IPS DF 6.9 (cell line): ENCODE results near the gene ACOD1.
"Not testable (repeated sequence)": the region's sequence is repeated elsewhere in the genome, so short reads cannot be mapped to it uniquely, and the experiment has no call there.

ENCODE experiments used
- DNase-seq: peaks from one replicate; pipeline ENCODE4 v3.0.0-alpha.2; 2013; ENCODE audit warnings: low read depth, low spot score
- H3K27ac ChIP-seq: one replicate; pipeline ENCODE4 v1.5.1; 2013; ENCODE audit warnings: low read length, control low read depth
- H3K27me3 ChIP-seq: 2 replicates; pipeline ENCODE4 v1.6.1; 2013; ENCODE audit warnings: mild to moderate bottlenecking, low read length; ENCODE audit not compliant: control insufficient read depth, insufficient read depth
- H3K36me3 ChIP-seq: 2 replicates; pipeline ENCODE4 v1.6.1; 2013; ENCODE audit warnings: low read length; ENCODE audit not compliant: control insufficient read depth, insufficient read depth
- H3K4me1 ChIP-seq: 2 replicates; pipeline ENCODE4 v1.6.1; 2013; ENCODE audit warnings: low read length; ENCODE audit not compliant: control insufficient read depth, insufficient read depth
- H3K4me3 ChIP-seq: 2 replicates; pipeline ENCODE4 v1.5.1; 2013; ENCODE audit warnings: mild to moderate bottlenecking, low read length
- H3K9me3 ChIP-seq: 2 replicates; pipeline ENCODE4 v1.6.1; 2013; ENCODE audit warnings: low read length, inconsistent platforms; ENCODE audit not compliant: control insufficient read depth, insufficient read depth
- WGBS: extraction: QIAGEN DNeasy Blood & Tissue Kit; methylation state at CpG from one replicate; pipeline ENCODE4 v1.1.7; 2013; ENCODE audit warnings: mixed read lengths, missing lambda C conversion rate; ENCODE audit not compliant: insufficient read length, insufficient coverage; 5-methylcytosine and 5-hydroxymethylcytosine counted together

Gene ACOD1

DNA sequence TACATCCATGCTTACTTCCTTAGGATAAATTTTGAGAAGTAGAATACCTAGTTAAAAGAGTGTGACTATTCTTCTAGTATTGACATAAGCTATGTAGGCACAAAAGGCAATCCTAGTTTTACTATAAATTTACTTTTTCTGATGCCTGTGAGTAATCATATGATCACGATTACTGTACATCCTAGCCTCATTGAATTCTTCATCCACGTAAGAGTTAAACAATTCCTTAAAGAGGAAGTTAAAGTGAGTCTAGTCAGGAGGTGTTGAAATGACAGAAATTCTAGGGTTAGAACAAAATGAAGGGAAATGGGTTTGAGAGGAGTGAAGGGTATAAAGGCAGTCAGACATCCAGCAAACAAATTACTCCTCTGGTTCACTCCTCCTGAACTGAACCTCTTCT, at the start of gene ACOD1:
ACOD1 (plus strand) TSS at position 363 of the 400 bp plus-strand sequence. CDS start 48 bp downstream, outside the sequence.
- H3K27ac ChIP-seq, result no peak within 1 kb of the TSS
- no peak for DNase-seq
- no CpG with 5 or more reads among the region's 2 CpGs for WGBS
- H3K4me3 ChIP-seq, result no peak within 1 kb of the TSS
- no peaks in the 10 kb centered on the region for H3K27me3 ChIP-seq
- H3K36me3 ChIP-seq, result no peaks in the 10 kb centered on the region
- no peaks in the 10 kb centered on the region for H3K9me3 ChIP-seq
- no peaks in the 10 kb centered on the region for H3K4me1 ChIP-seq

- not testable (repeated sequence) for H3K36me3 ChIP-seq, H3K4me3 ChIP-seq, DNase-seq, H3K9me3 ChIP-seq, H3K27ac ChIP-seq, H3K27me3 ChIP-seq, H3K4me1 ChIP-seq
- no CpG with 5 or more reads among the region's 4 CpGs for WGBS
Measured at GRCh38 chr13:76899066-76899465, 49.2 kb upstream of the ACOD1 start.

DNA sequence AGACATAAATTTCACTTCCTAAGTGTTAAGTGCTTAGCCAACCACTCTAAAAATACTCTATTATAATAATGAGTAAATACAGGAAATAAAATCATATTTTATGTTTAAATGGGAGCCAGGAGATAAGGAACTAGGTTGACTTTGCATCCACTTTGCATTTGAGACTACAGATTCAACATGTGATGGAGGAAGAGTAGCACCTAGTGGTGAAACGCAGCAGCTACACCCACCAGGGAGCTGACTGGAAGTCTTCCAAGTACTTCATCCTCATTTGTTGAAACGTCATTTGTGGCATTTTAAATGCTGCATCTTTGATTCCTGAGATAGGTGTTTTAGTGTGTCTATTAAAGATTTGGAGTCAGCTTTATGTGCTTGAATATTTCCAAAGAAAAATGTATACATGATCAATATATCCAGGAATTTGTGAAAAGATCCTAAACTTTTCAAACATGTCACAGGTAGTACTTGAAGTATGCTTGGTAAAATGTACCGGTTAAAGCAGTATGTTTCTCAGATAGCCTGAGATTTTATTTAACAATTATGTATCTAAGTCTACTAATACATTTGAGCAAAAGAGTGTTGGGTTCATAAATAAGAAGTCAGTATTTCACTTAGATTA, 44.7 kb upstream of the ACOD1 start:
- no peak overlapping the region for H3K27ac ChIP-seq
- no CpG with 5 or more reads among the region's 3 CpGs for WGBS
- H3K9me3 ChIP-seq, result no peaks in the 10 kb centered on the region
- H3K4me1 ChIP-seq, result no peaks in the 10 kb centered on the region
- no peak overlapping the region for H3K4me3 ChIP-seq
- no peaks in the 10 kb centered on the region for H3K36me3 ChIP-seq
- DNase-seq, result no peak
- H3K27me3 ChIP-seq, result no peaks in the 10 kb centered on the region

GRCh38 chr13:76904507-76904906, 43.8 kb upstream of the ACOD1 start:
- Histone ChIP-seq H3K36me3 (no peaks in the 10 kb centered on the region), H3K4me3 (no peak overlapping the region), H3K4me1 (no peaks in the 10 kb centered on the region), H3K9me3 (no peaks in the 10 kb centered on the region), H3K27ac (no peak overlapping the region), H3K27me3 (no peaks in the 10 kb centered on the region)
- DNase-seq, result no peak
- no CpG with 5 or more reads among the region's 2 CpGs for WGBS

- no peaks in the 10 kb centered on the region for H3K36me3 ChIP-seq
- DNase-seq, result no peak
- WGBS, result no CpG with 5 or more reads among the region's 3 CpGs
- no peaks in the 10 kb centered on the region for H3K9me3 ChIP-seq
- H3K27ac ChIP-seq, result no peak overlapping the region
- H3K4me3 ChIP-seq, result no peak overlapping the region
- no peaks in the 10 kb centered on the region for H3K4me1 ChIP-seq
- H3K27me3 ChIP-seq, result no peaks in the 10 kb centered on the region
Measured at GRCh38 chr13:76912476-76912875, 35.8 kb upstream of the ACOD1 start.

DNA sequence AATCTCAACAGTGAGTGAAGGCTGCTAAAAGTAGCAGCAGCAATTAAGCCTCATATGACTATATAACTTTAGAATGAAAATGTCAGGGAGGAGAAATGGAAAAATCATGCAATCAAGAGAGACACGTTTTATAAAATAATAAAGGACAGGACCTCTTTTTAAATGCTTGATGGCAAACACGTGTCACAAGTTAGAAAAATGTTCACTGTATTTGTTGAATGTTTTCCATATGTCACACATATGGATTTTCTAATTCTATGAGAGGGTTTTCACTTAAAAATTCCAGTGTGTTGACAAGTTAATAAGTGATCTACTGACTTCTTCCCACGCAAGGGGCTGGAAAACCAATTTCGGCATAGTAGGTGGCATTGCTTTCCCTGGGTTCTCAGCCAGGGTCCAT, 34.4 kb upstream of the ACOD1 start:
- Histone ChIP-seq H3K27me3 (no peaks in the 10 kb centered on the region), H3K27ac (no peak overlapping the region), H3K4me1 (no peaks in the 10 kb centered on the region), H3K36me3 (no peaks in the 10 kb centered on the region), H3K4me3 (no peak overlapping the region), H3K9me3 (no peaks in the 10 kb centered on the region)
- DNase-seq, result no peak
- no CpG with 5 or more reads among the region's 4 CpGs for WGBS

GRCh38 chr13:76917095-76917494, 31.2 kb upstream of the ACOD1 start:
- WGBS, result no CpG with 5 or more reads among the region's 1 CpG
- H3K4me3 ChIP-seq, result no peak overlapping the region
- no peaks in the 10 kb centered on the region for H3K4me1 ChIP-seq
- DNase-seq, result no peak
- H3K27me3 ChIP-seq, result no peaks in the 10 kb centered on the region
- no peaks in the 10 kb centered on the region for H3K36me3 ChIP-seq
- no peak overlapping the region for H3K27ac ChIP-seq
- H3K9me3 ChIP-seq, result no peaks in the 10 kb centered on the region

GRCh38 chr13:76917755-76918481, 30.4 kb upstream of the ACOD1 start:
- not testable (repeated sequence) for H3K4me3 ChIP-seq, H3K36me3 ChIP-seq, H3K27ac ChIP-seq, H3K9me3 ChIP-seq, H3K4me1 ChIP-seq, DNase-seq, H3K27me3 ChIP-seq
- no CpG with 5 or more reads among the region's 12 CpGs for WGBS

DNA sequence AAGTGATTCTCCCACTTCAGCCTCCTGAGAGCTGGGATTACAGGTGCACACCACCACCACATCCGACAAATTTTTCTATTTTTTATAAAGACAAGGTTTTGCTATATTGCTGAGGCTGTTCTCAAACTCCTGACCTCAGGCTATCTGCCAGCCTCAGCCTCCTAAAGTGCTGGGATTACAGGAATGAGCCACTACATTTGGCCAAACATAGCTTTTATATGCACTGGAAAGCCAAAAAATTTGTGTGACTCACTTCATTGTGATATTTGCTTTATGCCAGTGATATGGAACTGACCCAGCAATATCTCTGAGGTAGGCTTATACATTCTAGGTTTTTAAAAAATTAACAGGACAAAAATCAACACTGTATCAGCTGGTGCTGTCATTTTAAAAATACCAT, 26.8 kb upstream of the ACOD1 start:
- Histone ChIP-seq H3K27me3 (no peaks in the 10 kb centered on the region), H3K4me1 (no peaks in the 10 kb centered on the region), H3K4me3 (no peak overlapping the region), H3K36me3 (no peaks in the 10 kb centered on the region), H3K27ac (no peak overlapping the region), H3K9me3 (no peaks in the 10 kb centered on the region)
- WGBS, result no CpG with 5 or more reads among the region's 1 CpG
- DNase-seq, result no peak

DNA sequence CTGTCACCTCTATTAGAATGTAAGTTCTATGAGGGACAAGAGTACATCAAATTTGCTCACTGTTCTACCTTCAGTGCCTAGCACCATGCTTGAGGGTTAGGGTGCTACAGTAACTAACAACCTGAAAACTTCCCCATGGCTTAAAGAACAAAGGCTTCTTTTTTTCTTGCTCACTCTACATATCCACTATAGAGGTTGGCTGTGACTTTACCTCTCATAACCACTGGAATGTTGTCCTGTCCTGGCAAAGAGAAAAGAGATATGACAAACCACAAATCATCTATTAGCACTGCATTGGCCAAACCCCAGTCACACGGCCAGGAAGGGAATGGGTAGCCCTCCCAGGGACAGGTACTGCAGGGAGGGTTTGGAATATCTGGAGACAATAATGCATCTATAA, 23.2 kb upstream of the ACOD1 start:
- no peaks in the 10 kb centered on the region for H3K9me3 ChIP-seq
- no peak overlapping the region for H3K4me3 ChIP-seq
- no peak overlapping the region for H3K27ac ChIP-seq
- H3K4me1 ChIP-seq, result no peaks in the 10 kb centered on the region
- H3K36me3 ChIP-seq, result no peaks in the 10 kb centered on the region
- WGBS, result no CpG with 5 or more reads among the region's 1 CpG
- H3K27me3 ChIP-seq, result no peaks in the 10 kb centered on the region
- DNase-seq, result no peak

GRCh38 chr13:76927955-76928354, 20.4 kb upstream of the ACOD1 start:
- Histone ChIP-seq H3K9me3 (no peaks in the 10 kb centered on the region), H3K4me1 (no peaks in the 10 kb centered on the region), H3K36me3 (no peaks in the 10 kb centered on the region), H3K27me3 (no peaks in the 10 kb centered on the region), H3K27ac (no peak overlapping the region), H3K4me3 (no peak overlapping the region)
- WGBS, result no CpG with 5 or more reads among the region's 5 CpGs
- no peak for DNase-seq
